Measurements from ENCODE around the gene NAP1L1. TPM values are rescaled to one million over a fixed set of nuclear protein-coding genes. Genes with fewer than 3 reads are reported as not detected.

The NAP1L1 gene
- total and polyA plus RNA-seq, 2 experiments from 2014 or later, result 658 to 996 TPM

GRCh38 chr12:76111209-76111749, 26.8 kb upstream of the NAP1L1 start (continued):
- TF ChIP-seq, protein P1, sequence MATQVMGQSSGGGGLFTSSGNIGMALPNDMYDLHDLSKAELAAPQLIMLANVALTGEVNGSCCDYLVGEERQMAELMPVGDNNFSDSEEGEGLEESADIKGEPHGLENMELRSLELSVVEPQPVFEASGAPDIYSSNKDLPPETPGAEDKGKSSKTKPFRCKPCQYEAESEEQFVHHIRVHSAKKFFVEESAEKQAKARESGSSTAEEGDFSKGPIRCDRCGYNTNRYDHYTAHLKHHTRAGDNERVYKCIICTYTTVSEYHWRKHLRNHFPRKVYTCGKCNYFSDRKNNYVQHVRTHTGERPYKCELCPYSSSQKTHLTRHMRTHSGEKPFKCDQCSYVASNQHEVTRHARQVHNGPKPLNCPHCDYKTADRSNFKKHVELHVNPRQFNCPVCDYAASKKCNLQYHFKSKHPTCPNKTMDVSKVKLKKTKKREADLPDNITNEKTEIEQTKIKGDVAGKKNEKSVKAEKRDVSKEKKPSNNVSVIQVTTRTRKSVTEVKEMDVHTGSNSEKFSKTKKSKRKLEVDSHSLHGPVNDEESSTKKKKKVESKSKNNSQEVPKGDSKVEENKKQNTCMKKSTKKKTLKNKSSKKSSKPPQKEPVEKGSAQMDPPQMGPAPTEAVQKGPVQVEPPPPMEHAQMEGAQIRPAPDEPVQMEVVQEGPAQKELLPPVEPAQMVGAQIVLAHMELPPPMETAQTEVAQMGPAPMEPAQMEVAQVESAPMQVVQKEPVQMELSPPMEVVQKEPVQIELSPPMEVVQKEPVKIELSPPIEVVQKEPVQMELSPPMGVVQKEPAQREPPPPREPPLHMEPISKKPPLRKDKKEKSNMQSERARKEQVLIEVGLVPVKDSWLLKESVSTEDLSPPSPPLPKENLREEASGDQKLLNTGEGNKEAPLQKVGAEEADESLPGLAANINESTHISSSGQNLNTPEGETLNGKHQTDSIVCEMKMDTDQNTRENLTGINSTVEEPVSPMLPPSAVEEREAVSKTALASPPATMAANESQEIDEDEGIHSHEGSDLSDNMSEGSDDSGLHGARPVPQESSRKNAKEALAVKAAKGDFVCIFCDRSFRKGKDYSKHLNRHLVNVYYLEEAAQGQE (IDR thresholded peaks at IDR 0.05; ENCODE audit: unreplicated experiment), result no peak
- TF ChIP-seq JUNB (IDR thresholded peaks at IDR 0.05; ENCODE audit: unreplicated experiment) (no peak), ZNF331 (CRISPR knock-in tag; IDR thresholded peaks at IDR 0.05; ENCODE audit: low read depth) (no peak), EZH2phosphoT487 (IDR thresholded peaks at IDR 0.05; ENCODE audit: unreplicated experiment) (no peak)
- TF ChIP-seq, protein P2, sequence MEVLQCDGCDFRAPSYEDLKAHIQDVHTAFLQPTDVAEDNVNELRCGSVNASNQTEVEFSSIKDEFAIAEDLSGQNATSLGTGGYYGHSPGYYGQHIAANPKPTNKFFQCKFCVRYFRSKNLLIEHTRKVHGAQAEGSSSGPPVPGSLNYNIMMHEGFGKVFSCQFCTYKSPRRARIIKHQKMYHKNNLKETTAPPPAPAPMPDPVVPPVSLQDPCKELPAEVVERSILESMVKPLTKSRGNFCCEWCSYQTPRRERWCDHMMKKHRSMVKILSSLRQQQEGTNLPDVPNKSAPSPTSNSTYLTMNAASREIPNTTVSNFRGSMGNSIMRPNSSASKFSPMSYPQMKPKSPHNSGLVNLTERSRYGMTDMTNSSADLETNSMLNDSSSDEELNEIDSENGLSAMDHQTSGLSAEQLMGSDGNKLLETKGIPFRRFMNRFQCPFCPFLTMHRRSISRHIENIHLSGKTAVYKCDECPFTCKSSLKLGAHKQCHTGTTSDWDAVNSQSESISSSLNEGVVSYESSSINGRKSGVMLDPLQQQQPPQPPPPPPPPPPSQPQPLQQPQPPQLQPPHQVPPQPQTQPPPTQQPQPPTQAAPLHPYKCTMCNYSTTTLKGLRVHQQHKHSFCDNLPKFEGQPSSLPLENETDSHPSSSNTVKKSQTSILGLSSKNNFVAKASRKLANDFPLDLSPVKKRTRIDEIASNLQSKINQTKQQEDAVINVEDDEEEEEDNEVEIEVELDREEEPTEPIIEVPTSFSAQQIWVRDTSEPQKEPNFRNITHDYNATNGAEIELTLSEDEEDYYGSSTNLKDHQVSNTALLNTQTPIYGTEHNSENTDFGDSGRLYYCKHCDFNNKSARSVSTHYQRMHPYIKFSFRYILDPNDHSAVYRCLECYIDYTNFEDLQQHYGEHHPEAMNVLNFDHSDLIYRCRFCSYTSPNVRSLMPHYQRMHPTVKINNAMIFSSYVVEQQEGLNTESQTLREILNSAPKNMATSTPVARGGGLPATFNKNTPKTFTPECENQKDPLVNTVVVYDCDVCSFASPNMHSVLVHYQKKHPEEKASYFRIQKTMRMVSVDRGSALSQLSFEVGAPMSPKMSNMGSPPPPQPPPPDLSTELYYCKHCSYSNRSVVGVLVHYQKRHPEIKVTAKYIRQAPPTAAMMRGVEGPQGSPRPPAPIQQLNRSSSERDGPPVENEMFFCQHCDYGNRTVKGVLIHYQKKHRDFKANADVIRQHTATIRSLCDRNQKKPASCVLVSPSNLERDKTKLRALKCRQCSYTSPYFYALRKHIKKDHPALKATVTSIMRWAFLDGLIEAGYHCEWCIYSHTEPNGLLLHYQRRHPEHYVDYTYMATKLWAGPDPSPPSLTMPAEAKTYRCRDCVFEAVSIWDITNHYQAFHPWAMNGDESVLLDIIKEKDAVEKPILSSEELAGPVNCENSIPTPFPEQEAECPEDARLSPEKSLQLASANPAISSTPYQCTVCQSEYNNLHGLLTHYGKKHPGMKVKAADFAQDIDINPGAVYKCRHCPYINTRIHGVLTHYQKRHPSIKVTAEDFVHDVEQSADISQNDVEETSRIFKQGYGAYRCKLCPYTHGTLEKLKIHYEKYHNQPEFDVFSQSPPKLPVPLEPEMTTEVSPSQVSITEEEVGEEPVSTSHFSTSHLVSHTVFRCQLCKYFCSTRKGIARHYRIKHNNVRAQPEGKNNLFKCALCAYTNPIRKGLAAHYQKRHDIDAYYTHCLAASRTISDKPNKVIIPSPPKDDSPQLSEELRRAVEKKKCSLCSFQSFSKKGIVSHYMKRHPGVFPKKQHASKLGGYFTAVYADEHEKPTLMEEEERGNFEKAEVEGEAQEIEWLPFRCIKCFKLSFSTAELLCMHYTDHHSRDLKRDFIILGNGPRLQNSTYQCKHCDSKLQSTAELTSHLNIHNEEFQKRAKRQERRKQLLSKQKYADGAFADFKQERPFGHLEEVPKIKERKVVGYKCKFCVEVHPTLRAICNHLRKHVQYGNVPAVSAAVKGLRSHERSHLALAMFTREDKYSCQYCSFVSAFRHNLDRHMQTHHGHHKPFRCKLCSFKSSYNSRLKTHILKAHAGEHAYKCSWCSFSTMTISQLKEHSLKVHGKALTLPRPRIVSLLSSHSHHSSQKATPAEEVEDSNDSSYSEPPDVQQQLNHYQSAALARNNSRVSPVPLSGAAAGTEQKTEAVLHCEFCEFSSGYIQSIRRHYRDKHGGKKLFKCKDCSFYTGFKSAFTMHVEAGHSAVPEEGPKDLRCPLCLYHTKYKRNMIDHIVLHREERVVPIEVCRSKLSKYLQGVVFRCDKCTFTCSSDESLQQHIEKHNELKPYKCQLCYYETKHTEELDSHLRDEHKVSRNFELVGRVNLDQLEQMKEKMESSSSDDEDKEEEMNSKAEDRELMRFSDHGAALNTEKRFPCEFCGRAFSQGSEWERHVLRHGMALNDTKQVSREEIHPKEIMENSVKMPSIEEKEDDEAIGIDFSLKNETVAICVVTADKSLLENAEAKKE (CRISPR knock-in tag; IDR thresholded peaks at IDR 0.05), result no peak

- ATAC-seq (no peak), DNase-seq (ENCODE audit: low spot score) (no peak)
- no peaks in the 10 kb centered on the region for H3K9me3 Mint-ChIP-seq
- H3K4me3 ChIP-seq, result no peak overlapping the region
- H3K4me3 Mint-ChIP-seq, result no peak overlapping the region
- no peaks in the 10 kb centered on the region for H3K4me1 Mint-ChIP-seq
- H3K27me3 Mint-ChIP-seq (ENCODE audit: insufficient read depth, low read depth, poor library complexity), result peaks cover 4% of the 10 kb centered on the region
- no peak overlapping the region for H3K27ac ChIP-seq (ENCODE audit: low read depth)
- H2AFZ ChIP-seq, result no peak overlapping the region
- H3K27ac Mint-ChIP-seq, result no peak overlapping the region
- TF ChIP-seq ZNF331 (CRISPR knock-in tag; IDR thresholded peaks at IDR 0.05; ENCODE audit: low read depth) (no peak), JUNB (IDR thresholded peaks at IDR 0.05; ENCODE audit: unreplicated experiment) (no peak)
- H3K36me3 ChIP-seq (ENCODE audit: insufficient read depth), result no peaks in the 10 kb centered on the region
- H4K20me1 ChIP-seq (replicated peaks; ENCODE audit: insufficient read depth), result no peaks in the 10 kb centered on the region
- H3K4me1 ChIP-seq (ENCODE audit: insufficient read depth), result no peaks in the 10 kb centered on the region
- H3K36me3 Mint-ChIP-seq (ENCODE audit: low read depth), result no peaks in the 10 kb centered on the region
- H3K79me2 ChIP-seq (replicated peaks; ENCODE audit: insufficient read depth), result no peaks in the 10 kb centered on the region
- H3K27me3 ChIP-seq (ENCODE audit: insufficient read depth), result no peaks in the 10 kb centered on the region
- H3F3A ChIP-seq (replicated peaks; ENCODE audit: low read depth), result no peaks in the 10 kb centered on the region
- H3K9me2 ChIP-seq (ENCODE audit: insufficient read depth), result no peaks in the 10 kb centered on the region
- H3K4me2 ChIP-seq, result no peak overlapping the region
These were observed 25.4 kb upstream of the NAP1L1 start for GRCh38 chr12:76109879-76110278.
